Osteocyte (in vitro differentiated cells): ENCODE data around the gene CDT1. TPM values are rescaled to one million over a fixed set of nuclear protein-coding genes. Genes with fewer than 3 reads are reported as not detected.

Experiments used
- DNase-seq: peaks from one replicate; pipeline ENCODE4 v3.0.0; 2021; ENCODE audit warnings: mixed read lengths; ENCODE audit not compliant: unreplicated experiment; ENCODE audit errors: extremely low spot score
- H3K27ac Mint-ChIP-seq: one replicate; pipeline ENCODE4 v1.8.0; 2021; ENCODE audit warnings: mild to moderate bottlenecking, mixed read lengths; ENCODE audit not compliant: unreplicated experiment
- H3K27me3 Mint-ChIP-seq: one replicate; pipeline ENCODE4 v1.8.0; 2021; ENCODE audit warnings: mixed read lengths; ENCODE audit not compliant: unreplicated experiment
- H3K36me3 Mint-ChIP-seq: one replicate; pipeline ENCODE4 v1.8.0; 2021; ENCODE audit warnings: mixed read lengths; ENCODE audit not compliant: unreplicated experiment
- H3K4me1 Mint-ChIP-seq: one replicate; pipeline ENCODE4 v1.8.0; 2021; ENCODE audit warnings: mixed read lengths; ENCODE audit not compliant: unreplicated experiment
- H3K4me3 Mint-ChIP-seq: one replicate; pipeline ENCODE4 v1.8.0; 2021; ENCODE audit warnings: mild to moderate bottlenecking, moderate library complexity, mixed read lengths; ENCODE audit not compliant: unreplicated experiment
- H3K9me3 Mint-ChIP-seq: one replicate; pipeline ENCODE4 v1.8.0; 2021; ENCODE audit warnings: mixed read lengths; ENCODE audit not compliant: unreplicated experiment
- total RNA-seq: library from RNA; stranded (reverse); gene quantifications from 2 replicates; pipeline ENCODE4 v1.2.1, GENCODE V29; 2021
- TF ChIP-seq, protein P1 (sequence below): fragments of 200-600 bp; sonication (generic); IDR thresholded peaks from 2 replicates; pipeline ENCODE4 v1.5.0; 2021; ENCODE audit warnings: antibody characterized with exemption, mild to moderate bottlenecking, moderate library complexity

Gene CDT1
- total RNA-seq, 1 donor from 2014 or later = 6.6 TPM

DNA sequence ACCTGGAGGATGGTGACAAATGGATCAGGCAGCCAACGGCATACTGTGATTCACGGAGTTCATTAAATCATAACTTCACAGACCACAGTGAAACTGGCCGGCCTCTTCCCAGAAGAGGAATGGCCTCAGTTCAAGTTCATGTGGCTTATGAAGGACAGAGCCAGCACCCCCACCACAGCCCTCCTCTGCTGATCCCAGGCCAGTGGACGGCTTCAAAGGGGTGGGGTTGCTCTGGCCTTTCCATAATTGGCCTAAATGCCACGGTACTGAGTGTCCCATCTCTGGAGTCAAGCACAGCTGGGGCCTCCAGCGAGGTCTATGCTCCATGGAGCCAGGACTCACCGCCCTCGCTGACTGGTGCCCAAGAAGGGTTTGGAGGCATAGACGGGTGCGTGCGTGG is 31.8 kb downstream of the CDT1 start:
- H3K27ac Mint-ChIP-seq = no peak overlapping the region
- no peaks in the 10 kb centered on the region for H3K4me1 Mint-ChIP-seq
- peaks cover 6% of the 10 kb centered on the region for H3K36me3 Mint-ChIP-seq
- DNase-seq = no peak
- TF ChIP-seq, protein P1, sequence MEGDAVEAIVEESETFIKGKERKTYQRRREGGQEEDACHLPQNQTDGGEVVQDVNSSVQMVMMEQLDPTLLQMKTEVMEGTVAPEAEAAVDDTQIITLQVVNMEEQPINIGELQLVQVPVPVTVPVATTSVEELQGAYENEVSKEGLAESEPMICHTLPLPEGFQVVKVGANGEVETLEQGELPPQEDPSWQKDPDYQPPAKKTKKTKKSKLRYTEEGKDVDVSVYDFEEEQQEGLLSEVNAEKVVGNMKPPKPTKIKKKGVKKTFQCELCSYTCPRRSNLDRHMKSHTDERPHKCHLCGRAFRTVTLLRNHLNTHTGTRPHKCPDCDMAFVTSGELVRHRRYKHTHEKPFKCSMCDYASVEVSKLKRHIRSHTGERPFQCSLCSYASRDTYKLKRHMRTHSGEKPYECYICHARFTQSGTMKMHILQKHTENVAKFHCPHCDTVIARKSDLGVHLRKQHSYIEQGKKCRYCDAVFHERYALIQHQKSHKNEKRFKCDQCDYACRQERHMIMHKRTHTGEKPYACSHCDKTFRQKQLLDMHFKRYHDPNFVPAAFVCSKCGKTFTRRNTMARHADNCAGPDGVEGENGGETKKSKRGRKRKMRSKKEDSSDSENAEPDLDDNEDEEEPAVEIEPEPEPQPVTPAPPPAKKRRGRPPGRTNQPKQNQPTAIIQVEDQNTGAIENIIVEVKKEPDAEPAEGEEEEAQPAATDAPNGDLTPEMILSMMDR = no peak
- H3K4me3 Mint-ChIP-seq = no peak overlapping the region
- H3K27me3 Mint-ChIP-seq = no peaks in the 10 kb centered on the region
- no peaks in the 10 kb centered on the region for H3K9me3 Mint-ChIP-seq

- Mint-ChIP-seq H3K36me3 (peaks cover 6% of the 10 kb centered on the region), H3K4me3 (no peak overlapping the region), H3K27me3 (no peaks in the 10 kb centered on the region), H3K9me3 (no peaks in the 10 kb centered on the region), H3K27ac (no peak overlapping the region), H3K4me1 (no peaks in the 10 kb centered on the region)
- TF ChIP-seq, protein P1 = no peak
- no peak for DNase-seq
These were observed 32.2 kb downstream of the CDT1 start for GRCh38 chr16:88835818-88836217.

- TF ChIP-seq, protein P1 = no peak
These were observed 33.2 kb downstream of the CDT1 start for GRCh38 chr16:88836791-88837190.

GRCh38 chr16:88837806-88838205 is 34.2 kb downstream of the CDT1 start:
- peaks cover 6% of the 10 kb centered on the region for H3K36me3 Mint-ChIP-seq

More at GRCh38 chr16:88836791-88837190, 33.2 kb downstream of the CDT1 start:
- Mint-ChIP-seq H3K4me1 (no peaks in the 10 kb centered on the region), H3K27ac (no peak overlapping the region), H3K27me3 (no peaks in the 10 kb centered on the region), H3K9me3 (no peaks in the 10 kb centered on the region), H3K36me3 (peaks cover 6% of the 10 kb centered on the region), H3K4me3 (no peak overlapping the region)
- no peak for DNase-seq

GRCh38 chr16:88838566-88838965 is 35.0 kb downstream of the CDT1 start:
- Mint-ChIP-seq H3K4me1 (no peaks in the 10 kb centered on the region), H3K9me3 (no peaks in the 10 kb centered on the region), H3K27me3 (no peaks in the 10 kb centered on the region), H3K27ac (no peak overlapping the region), H3K4me3 (no peak overlapping the region), H3K36me3 (peaks cover 6% of the 10 kb centered on the region)
- TF ChIP-seq, protein P1 = no peak
- no peak for DNase-seq

More at GRCh38 chr16:88837806-88838205, 34.2 kb downstream of the CDT1 start:
- Mint-ChIP-seq H3K4me1 (no peaks in the 10 kb centered on the region), H3K9me3 (no peaks in the 10 kb centered on the region), H3K27me3 (no peaks in the 10 kb centered on the region), H3K4me3 (no peak overlapping the region), H3K27ac (no peak overlapping the region)
- TF ChIP-seq, protein P1 = no peak
- no peak for DNase-seq
